Suprapubic skin (tissue), 4 donors: ENCODE data around the gene GET4. TPM values are rescaled to one million over a fixed set of nuclear protein-coding genes. Genes with fewer than 3 reads are reported as not detected.

Source experiments
- DNase-seq, 2 donors: peaks; one replicate each; pipeline ENCODE4 v3.0.0-alpha.2; 2019; ENCODE audit warnings: low spot score in 2 of 2
- H3K27ac ChIP-seq: fragments of 200-600 bp; sonication (generic); one replicate; pipeline ENCODE4 v1.5.1; 2019
- H3K27me3 ChIP-seq: fragments of 200-600 bp; sonication (generic); one replicate; pipeline ENCODE4 v1.5.1; 2019
- H3K36me3 ChIP-seq: fragments of 200-600 bp; sonication (generic); one replicate; pipeline ENCODE4 v1.5.1; 2019
- H3K4me1 ChIP-seq: fragments of 200-600 bp; sonication (generic); one replicate; pipeline ENCODE4 v1.5.1; 2019
- H3K4me3 ChIP-seq: fragments of 200-600 bp; sonication (generic); one replicate; pipeline ENCODE4 v1.5.1; 2019; ENCODE audit warnings: mild to moderate bottlenecking
- H3K9me3 ChIP-seq: fragments of 200-600 bp; sonication (generic); one replicate; pipeline ENCODE4 v1.5.1; 2019
- EP300 ChIP-seq: sonication (generic); formaldehyde crosslinking; IDR thresholded peaks from one replicate; pipeline ENCODE4 v1.6.1; 2017; ENCODE audit warnings: antibody characterized with exemption
- POLR2A ChIP-seq, 2 donors: fragments of 450-650 bp; IDR thresholded peaks; one replicate each; pipeline ENCODE4 v1.6.1; 2017; ENCODE audit warnings: antibody characterized with exemption in 2 of 2, mild to moderate bottlenecking in 2 of 2, moderate library complexity in 2 of 2
- POLR2AphosphoS5 ChIP-seq, 3 donors: sonication (generic); formaldehyde crosslinking; IDR thresholded peaks; one replicate each; pipeline ENCODE4 v1.6.1; 2017; ENCODE audit warnings: antibody characterized with exemption in 3 of 3
- WGBS: methylation state at CpG from one replicate; pipeline ENCODE4 v1.1.5; 2018; 5-methylcytosine and 5-hydroxymethylcytosine counted together
- total RNA-seq, 4 donors: library from RNA; depleted of rRNA; stranded (reverse); fragments of >200 nt; gene quantifications; one replicate each; pipeline ENCODE4 v1.1.0, GENCODE V29; 2016
- TF ChIP-seq, protein P1 (sequence below), 2 donors: fragments of 200-600 bp in 1 of 2; fragments of 450-650 bp in 1 of 2; sonication (generic) in 1 of 2; IDR thresholded peaks; one replicate each; pipeline ENCODE4 v1.5.1; 2016 to 2019; ENCODE audit warnings: antibody characterized with exemption in 2 of 2, mild to moderate bottlenecking in 1 of 2, moderate library complexity in 1 of 2

Gene GET4
- total RNA-seq, 4 donors from 2014 or later: 27.7 to 58.2 (median 47.8) TPM

DNA sequence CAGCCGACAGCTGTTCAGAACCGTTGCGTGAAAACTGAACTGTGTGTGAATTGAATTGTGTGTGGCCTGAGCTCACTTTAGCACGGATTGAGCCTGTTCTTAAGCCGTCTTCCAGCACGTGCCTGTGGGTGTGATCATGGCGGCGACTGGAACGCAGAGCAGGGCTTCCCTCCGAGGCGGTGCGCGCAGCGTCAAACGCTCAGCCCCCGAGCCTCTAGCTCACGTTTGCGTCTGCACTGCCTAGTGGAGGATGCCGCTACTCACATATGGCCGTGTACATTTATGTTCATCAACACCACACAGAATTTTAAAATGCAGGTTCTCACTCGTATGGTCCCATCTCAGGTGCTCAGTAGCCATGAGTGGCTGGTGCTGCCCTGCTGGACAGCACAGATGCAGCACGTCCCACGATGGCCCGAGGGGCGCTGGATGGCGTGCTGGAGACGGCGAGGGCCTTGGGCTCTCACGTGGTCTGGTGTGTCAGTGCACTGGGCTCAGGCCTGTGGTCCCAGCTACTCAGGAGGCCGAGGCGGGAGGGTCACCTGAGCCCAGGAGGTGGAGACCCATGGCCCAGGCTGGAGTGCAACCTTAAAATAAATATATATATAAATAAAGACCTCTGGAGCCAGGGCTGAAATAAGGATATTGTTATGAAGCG is 22.1 kb upstream of the GET4 start:
- WGBS: 95% methylated on average over 31 of the region's 32 CpGs
- H3K27ac ChIP-seq: no peak overlapping the region
- H3K36me3 ChIP-seq: peaks cover 95% of the 10 kb centered on the region
- DNase-seq: no peak
- H3K4me1 ChIP-seq: no peaks in the 10 kb centered on the region
- no peak overlapping the region for H3K4me3 ChIP-seq
- TF ChIP-seq EP300 (no peak), POLR2AphosphoS5 (IDR thresholded peaks at IDR 0.05) (no peak), POLR2A (IDR thresholded peaks at IDR 0.05) (no peak)
- TF ChIP-seq, protein P1, sequence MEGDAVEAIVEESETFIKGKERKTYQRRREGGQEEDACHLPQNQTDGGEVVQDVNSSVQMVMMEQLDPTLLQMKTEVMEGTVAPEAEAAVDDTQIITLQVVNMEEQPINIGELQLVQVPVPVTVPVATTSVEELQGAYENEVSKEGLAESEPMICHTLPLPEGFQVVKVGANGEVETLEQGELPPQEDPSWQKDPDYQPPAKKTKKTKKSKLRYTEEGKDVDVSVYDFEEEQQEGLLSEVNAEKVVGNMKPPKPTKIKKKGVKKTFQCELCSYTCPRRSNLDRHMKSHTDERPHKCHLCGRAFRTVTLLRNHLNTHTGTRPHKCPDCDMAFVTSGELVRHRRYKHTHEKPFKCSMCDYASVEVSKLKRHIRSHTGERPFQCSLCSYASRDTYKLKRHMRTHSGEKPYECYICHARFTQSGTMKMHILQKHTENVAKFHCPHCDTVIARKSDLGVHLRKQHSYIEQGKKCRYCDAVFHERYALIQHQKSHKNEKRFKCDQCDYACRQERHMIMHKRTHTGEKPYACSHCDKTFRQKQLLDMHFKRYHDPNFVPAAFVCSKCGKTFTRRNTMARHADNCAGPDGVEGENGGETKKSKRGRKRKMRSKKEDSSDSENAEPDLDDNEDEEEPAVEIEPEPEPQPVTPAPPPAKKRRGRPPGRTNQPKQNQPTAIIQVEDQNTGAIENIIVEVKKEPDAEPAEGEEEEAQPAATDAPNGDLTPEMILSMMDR (IDR thresholded peaks at IDR 0.05): no peak
- no peaks in the 10 kb centered on the region for H3K27me3 ChIP-seq
- no peaks in the 10 kb centered on the region for H3K9me3 ChIP-seq

DNA sequence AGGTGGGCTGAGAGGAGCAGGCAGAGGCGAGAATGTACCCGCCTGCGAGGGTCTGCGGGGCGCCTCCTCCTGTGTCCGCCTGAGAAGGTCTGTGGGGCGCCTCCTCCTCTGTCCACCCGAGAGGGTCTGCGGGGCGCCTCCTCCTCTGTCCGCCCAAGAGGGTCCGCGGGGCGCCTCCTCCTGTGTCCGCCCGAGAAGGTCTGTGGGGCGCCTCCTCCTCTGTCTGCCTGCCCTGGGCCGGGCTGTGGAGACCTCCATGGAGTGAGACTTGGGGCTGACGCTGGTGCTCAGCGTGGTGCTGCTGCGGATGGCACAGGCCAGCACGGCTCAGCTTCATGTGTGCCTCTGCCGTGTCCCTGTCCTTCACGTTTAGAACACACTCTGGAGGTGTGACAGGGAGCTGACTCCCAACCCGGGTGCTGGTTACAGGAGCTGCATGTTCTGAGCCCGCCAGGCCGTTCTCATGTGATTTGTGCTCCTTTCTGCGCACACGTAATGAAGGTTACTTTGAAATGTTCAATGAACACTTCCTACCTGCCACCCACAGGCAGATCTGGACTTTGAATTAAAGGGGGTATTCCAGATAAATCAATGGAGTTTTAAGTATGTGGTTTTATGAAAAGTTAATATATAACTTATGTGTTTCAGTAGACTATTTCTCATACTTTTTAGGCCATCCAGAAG is 20.5 kb upstream of the GET4 start:
- no peaks in the 10 kb centered on the region for H3K9me3 ChIP-seq
- 91% methylated on average over 15 of the region's 29 CpGs for WGBS
- TF ChIP-seq POLR2A (IDR thresholded peaks at IDR 0.05) (no peak), EP300 (no peak), POLR2AphosphoS5 (IDR thresholded peaks at IDR 0.05) (no peak)
- TF ChIP-seq, protein P1 (IDR thresholded peaks at IDR 0.05): no peak
- no peaks in the 10 kb centered on the region for H3K4me1 ChIP-seq
- H3K27me3 ChIP-seq: no peaks in the 10 kb centered on the region
- no peak overlapping the region for H3K4me3 ChIP-seq
- H3K27ac ChIP-seq: no peak overlapping the region
- DNase-seq: no peak
- H3K36me3 ChIP-seq: peaks cover 99% of the 10 kb centered on the region

DNA sequence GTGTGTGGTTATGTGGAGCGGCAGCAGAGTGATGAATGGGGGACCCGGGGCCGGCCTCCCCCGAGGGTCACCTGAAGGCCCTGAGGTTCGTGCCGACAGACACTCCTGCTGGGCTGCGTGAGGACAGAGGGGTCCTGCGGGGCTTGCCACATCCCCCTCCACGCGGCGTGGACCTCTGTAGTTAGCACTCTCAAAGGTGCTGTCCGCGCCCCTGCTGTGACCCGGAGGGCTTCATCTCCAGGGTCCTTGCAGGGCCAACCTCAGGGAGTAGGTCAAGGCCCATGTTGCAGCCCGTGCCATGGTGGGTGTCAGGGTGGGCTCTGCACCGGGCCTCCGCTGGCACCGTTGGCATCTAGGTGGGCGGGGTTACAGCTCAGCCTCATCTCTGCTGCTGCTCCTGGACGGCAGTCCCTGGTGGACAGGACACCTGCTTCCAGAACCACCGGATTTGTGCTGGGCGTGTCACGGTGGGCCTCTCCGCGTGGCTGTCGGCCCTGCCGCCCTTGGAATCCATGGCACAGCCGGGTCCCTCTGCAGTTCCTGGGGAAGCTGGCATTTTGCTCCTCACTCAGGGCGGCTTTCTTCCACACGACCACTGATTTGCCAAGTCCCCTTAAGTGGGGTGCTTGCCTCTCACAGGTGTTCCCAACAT is 19.8 kb upstream of the GET4 start:
- WGBS: 91% methylated on average over 18 of the region's 30 CpGs
- H3K4me3 ChIP-seq: no peak overlapping the region
- no peak overlapping the region for H3K27ac ChIP-seq
- DNase-seq: no peak
- H3K4me1 ChIP-seq: no peaks in the 10 kb centered on the region
- H3K36me3 ChIP-seq: peaks cover 99% of the 10 kb centered on the region
- H3K9me3 ChIP-seq: no peaks in the 10 kb centered on the region
- no peaks in the 10 kb centered on the region for H3K27me3 ChIP-seq
- TF ChIP-seq POLR2A (IDR thresholded peaks at IDR 0.05) (no peak), EP300 (no peak), POLR2AphosphoS5 (IDR thresholded peaks at IDR 0.05) (no peak)
- TF ChIP-seq, protein P1 (IDR thresholded peaks at IDR 0.05): no peak

DNA sequence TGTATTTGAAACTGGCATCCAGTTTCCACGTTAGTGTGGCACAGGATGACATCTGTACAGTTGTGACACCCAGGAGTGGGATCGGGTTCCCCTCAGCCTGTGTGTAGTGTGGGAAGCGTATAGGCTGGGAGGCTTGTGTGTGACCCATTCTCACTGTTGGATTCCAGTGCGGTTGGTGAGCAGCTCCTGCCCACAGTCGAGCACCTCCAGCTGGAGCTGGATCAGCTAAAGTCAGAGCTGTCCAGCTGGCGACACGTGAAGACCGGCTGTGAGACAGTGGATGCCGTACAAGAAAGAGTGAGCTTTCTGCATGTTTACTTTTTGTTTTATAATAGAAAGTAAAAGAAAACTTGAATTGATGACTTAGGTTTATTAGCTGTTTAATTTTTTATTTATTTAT is 18.7 kb upstream of the GET4 start:
- H3K4me1 ChIP-seq: no peaks in the 10 kb centered on the region
- H3K9me3 ChIP-seq: no peaks in the 10 kb centered on the region
- TF ChIP-seq, protein P1 (IDR thresholded peaks at IDR 0.05): no peak
- TF ChIP-seq POLR2A (IDR thresholded peaks at IDR 0.05) (no peak), POLR2AphosphoS5 (IDR thresholded peaks at IDR 0.05) (no peak), EP300 (no peak)
- no peak overlapping the region for H3K4me3 ChIP-seq
- H3K27ac ChIP-seq: no peak overlapping the region
- DNase-seq: no peak
- H3K27me3 ChIP-seq: no peaks in the 10 kb centered on the region
- 88% methylated on average over 7 of the region's 9 CpGs for WGBS
- peaks cover 100% of the 10 kb centered on the region for H3K36me3 ChIP-seq
